Measurements from ENCODE around the gene CCNB3.

Gene CCNB3

GRCh38 chrX:50372966-50373365, 168.4 kb downstream of the CCNB3 start:
- DNase-seq = no peak

- DNase-seq = no peak
Observed at GRCh38 chrX:50375481-50376267, 171.1 kb downstream of the CCNB3 start.

GRCh38 chrX:50381729-50382415, 177.3 kb downstream of the CCNB3 start:
- DNase-seq = no peak

GRCh38 chrX:50386520-50386919, 182.0 kb downstream of the CCNB3 start:
- DNase-seq = no peak

- no peak for DNase-seq
Observed at GRCh38 chrX:50393902-50394301, 189.3 kb downstream of the CCNB3 start.
